H9 (cell line): ENCODE results near the gene COQ7. TPM values are rescaled to one million over a fixed set of nuclear protein-coding genes. Genes with fewer than 3 reads are reported as not detected.

Experiments used
- DNase-seq: peaks from one replicate; pipeline ENCODE4 v3.0.0-alpha.2; 2017
- H2AFZ ChIP-seq: one replicate; pipeline ENCODE4 v1.6.1; 2013; ENCODE audit warnings: mild to moderate bottlenecking, low read length, control low read depth, moderate library complexity
- H2AK5ac ChIP-seq: 2 replicates; pipeline ENCODE4 v1.6.1; 2013; ENCODE audit warnings: low read length, control low read depth, mixed read lengths; ENCODE audit not compliant: insufficient read length
- H2BK120ac ChIP-seq: one replicate; pipeline ENCODE4 v1.6.1; 2013; ENCODE audit warnings: low read depth, mild to moderate bottlenecking, low read length, control low read depth, inconsistent platforms; ENCODE audit not compliant: poor library complexity, severe bottlenecking
- H2BK12ac ChIP-seq: 2 replicates; pipeline ENCODE4 v1.6.1; 2013; ENCODE audit warnings: low read length, control low read depth, mixed read lengths, low read depth; ENCODE audit not compliant: insufficient read length
- H2BK15ac ChIP-seq: 2 replicates; pipeline ENCODE4 v1.6.1; 2013; ENCODE audit warnings: low read depth, low read length, control low read depth
- H2BK20ac ChIP-seq: one replicate; pipeline ENCODE4 v1.6.1; 2013; ENCODE audit warnings: low read depth, mild to moderate bottlenecking, low read length, control low read depth, inconsistent platforms; ENCODE audit not compliant: poor library complexity, severe bottlenecking
- H2BK5ac ChIP-seq: 2 replicates; pipeline ENCODE4 v1.6.1; 2013; ENCODE audit warnings: low read length, control low read depth, mixed read lengths; ENCODE audit not compliant: insufficient read length
- H3K14ac ChIP-seq: 2 replicates; pipeline ENCODE4 v1.6.1; 2013; ENCODE audit warnings: low read length, control low read depth; ENCODE audit not compliant: insufficient read depth
- H3K18ac ChIP-seq: 2 replicates; pipeline ENCODE4 v1.6.1; 2013; ENCODE audit warnings: low read depth, mild to moderate bottlenecking, mixed read lengths, low read length, control low read depth; ENCODE audit not compliant: insufficient read length
- H3K23ac ChIP-seq: 2 replicates; pipeline ENCODE4 v1.6.1; 2013; ENCODE audit warnings: low read length, control low read depth, mixed read lengths, low read depth; ENCODE audit not compliant: insufficient read length
- H3K23me2 ChIP-seq: 2 replicates; pipeline ENCODE4 v1.6.1; 2013; ENCODE audit warnings: low read depth, mild to moderate bottlenecking, mixed read lengths, low read length, control low read depth; ENCODE audit not compliant: insufficient read length, poor library complexity, severe bottlenecking
- H3K27ac ChIP-seq: 2 replicates; pipeline ENCODE4 v1.5.1; 2013; ENCODE audit warnings: low read length, control low read depth, mixed read lengths, low read depth; ENCODE audit not compliant: insufficient read length
- H3K27me3 ChIP-seq: 2 replicates; pipeline ENCODE4 v1.6.1; 2013; ENCODE audit warnings: low read length, control low read depth, inconsistent platforms; ENCODE audit not compliant: insufficient read depth
- H3K4ac ChIP-seq: 2 replicates; pipeline ENCODE4 v1.6.1; 2013; ENCODE audit warnings: low read depth, mild to moderate bottlenecking, control low read depth, inconsistent platforms, low read length, moderate library complexity
- H3K4me1 ChIP-seq: 2 replicates; pipeline ENCODE4 v1.6.1; 2013; ENCODE audit warnings: low read length, control low read depth, inconsistent platforms; ENCODE audit not compliant: insufficient read depth
- H3K4me2 ChIP-seq: 2 replicates; pipeline ENCODE4 v1.6.1; 2013; ENCODE audit warnings: low read length, control low read depth, mixed read lengths; ENCODE audit not compliant: insufficient read length, insufficient read depth
- H3K56ac ChIP-seq: 2 replicates; pipeline ENCODE4 v1.6.1; 2013; ENCODE audit warnings: low read depth, mild to moderate bottlenecking, mixed read lengths, low read length, control low read depth; ENCODE audit not compliant: insufficient read length
- H3K79me1 ChIP-seq: 2 replicates; pipeline ENCODE4 v1.6.1; 2013; ENCODE audit warnings: low read depth, mild to moderate bottlenecking, moderate library complexity, low read length, control low read depth, inconsistent platforms; ENCODE audit not compliant: insufficient read depth, poor library complexity, severe bottlenecking
- H3K79me2 ChIP-seq: 2 replicates; pipeline ENCODE4 v1.6.1; 2013; ENCODE audit warnings: low read length, control low read depth, inconsistent platforms; ENCODE audit not compliant: insufficient read depth
- H3K9ac ChIP-seq: 2 replicates; pipeline ENCODE4 v1.6.1; 2013; ENCODE audit warnings: low read length, control low read depth, mixed read lengths; ENCODE audit not compliant: insufficient read length; ENCODE audit errors: extremely low read depth
- H3K9me3 ChIP-seq: one replicate; pipeline ENCODE4 v1.6.1; 2013; ENCODE audit warnings: low read depth, low read length, inconsistent platforms; ENCODE audit not compliant: control insufficient read depth
- H3T11ph ChIP-seq: one replicate; pipeline ENCODE4 v1.6.1; 2013; ENCODE audit warnings: mild to moderate bottlenecking, low read length, control low read depth, inconsistent platforms
- H4K20me1 ChIP-seq: one replicate; pipeline ENCODE4 v1.6.1; 2013; ENCODE audit not compliant: control insufficient read depth, insufficient read length, insufficient read depth
- H4K5ac ChIP-seq: 2 replicates; pipeline ENCODE4 v1.6.1; 2013; ENCODE audit warnings: low read depth, mild to moderate bottlenecking, mixed read lengths, low read length, control low read depth; ENCODE audit not compliant: insufficient read length
- H4K8ac ChIP-seq: replicated peaks from 2 replicates; pipeline ENCODE4 v1.6.1; 2013; ENCODE audit warnings: low read length, control low read depth, mixed read lengths, low read depth; ENCODE audit not compliant: insufficient read length
- H4K91ac ChIP-seq: 2 replicates; pipeline ENCODE4 v1.6.1; 2013; ENCODE audit warnings: low read depth, mild to moderate bottlenecking, moderate library complexity, mixed read lengths, low read length, control low read depth; ENCODE audit not compliant: insufficient read length
- H3K27ac Mint-ChIP-seq, 3 experiments: 2 replicates in 2 of 3; 3 replicates in 1 of 3; pipeline ENCODE4 v1.8.0; 2020 to 2021; ENCODE audit warnings: mixed read lengths in 3 of 3, mild to moderate bottlenecking in 1 of 3, moderate library complexity in 1 of 3
- H3K27me3 Mint-ChIP-seq: 2 replicates; pipeline ENCODE4 v1.8.0; 2021; ENCODE audit warnings: low read depth, mild to moderate bottlenecking, moderate library complexity, mixed read lengths
- H3K36me3 Mint-ChIP-seq, 3 experiments: 2 replicates in 2 of 3; 3 replicates in 1 of 3; pipeline ENCODE4 v1.8.0; 2020 to 2021; ENCODE audit warnings: low read depth in 3 of 3, mixed read lengths in 3 of 3; ENCODE audit not compliant: insufficient read depth in 1 of 3
- H3K4me1 Mint-ChIP-seq, 2 experiments: 2 replicates each; pipeline ENCODE4 v1.8.0; 2020; ENCODE audit warnings: mixed read lengths in 2 of 2
- H3K4me3 Mint-ChIP-seq, 2 experiments: 2 replicates in 1 of 2; 3 replicates in 1 of 2; pipeline ENCODE4 v1.8.0; 2020 to 2021; ENCODE audit warnings: mild to moderate bottlenecking in 2 of 2, mixed read lengths in 2 of 2, moderate library complexity in 1 of 2
- H3K9me3 Mint-ChIP-seq, 2 experiments: 2 replicates in 1 of 2; 3 replicates in 1 of 2; pipeline ENCODE4 v1.8.0; 2020; ENCODE audit warnings: mild to moderate bottlenecking in 2 of 2, mixed read lengths in 2 of 2, moderate library complexity in 1 of 2
- CTCF ChIP-seq: fragments of 200-600 bp; sonication (generic); conservative IDR thresholded peaks from 3 replicates; pipeline ENCODE4 v1.8.0; 2021; ENCODE audit warnings: antibody characterized with exemption, mild to moderate bottlenecking
- WGBS: extraction: QIAGEN DNeasy Blood & Tissue Kit; methylation state at CpG from one replicate; pipeline ENCODE4 v1.1.7; 2013; ENCODE audit warnings: missing lambda C conversion rate, low lambda C conversion rate, mixed read lengths; ENCODE audit not compliant: insufficient read length; ENCODE audit errors: extremely low coverage; 5-methylcytosine and 5-hydroxymethylcytosine counted together
- total RNA-seq: library from RNA; stranded (reverse); gene quantifications from 2 replicates; pipeline ENCODE4 v1.2.1, GENCODE V29; 2021

Gene COQ7
- total RNA-seq, 1 experiment from 2014 or later, result 29.6 TPM

GRCh38 chr16:19086322-19087199, 19.1 kb downstream of the COQ7 start:
- Histone ChIP-seq H4K5ac (no peak overlapping the region), H3K56ac (no peak overlapping the region), H3K27me3 (no peaks in the 10 kb centered on the region; the same call in 1 of the 2 replicates), H3K23me2 (no peaks in the 10 kb centered on the region), H4K91ac (no peak overlapping the region), H3K4ac (no peak overlapping the region), H3K27ac (no peak overlapping the region), H3K23ac (no peak overlapping the region), H2AFZ (peak overlapping the region; percentile 45), H2BK15ac (no peak overlapping the region), H3K14ac (no peak overlapping the region), H3K9ac (no peak overlapping the region), H3K9me3 (no peaks in the 10 kb centered on the region), H2BK12ac (no peak overlapping the region), H4K8ac (no peak overlapping the region), H4K20me1 (no peaks in the 10 kb centered on the region), H2BK120ac (no peak overlapping the region), H3K4me2 (peak overlapping the region; percentile 39), H2AK5ac (no peak overlapping the region), H3K4me1 (no peaks in the 10 kb centered on the region), H2BK5ac (no peak overlapping the region), H3K18ac (no peak overlapping the region), H3K79me2 (no peaks in the 10 kb centered on the region), H3K79me1 (no peaks in the 10 kb centered on the region), H3T11ph (no peak overlapping the region), H2BK20ac (no peak overlapping the region)
- no CpG with 5 or more reads among the region's 52 CpGs for WGBS
- H3K4me1 Mint-ChIP-seq, result peaks cover 7 to 8% of the 10 kb centered on the region in 2 experiments; a peak in 3 of 4 replicates
- peak; percentile 100 for TF ChIP-seq CTCF
- H3K9me3 Mint-ChIP-seq, result peaks cover 0 to 4% of the 10 kb centered on the region in 2 experiments; a peak in 1 of 5 replicates
- peaks cover 27% of the 10 kb centered on the region for H3K27me3 Mint-ChIP-seq
- DNase-seq, result peak; percentile 87
- H3K4me3 Mint-ChIP-seq, result peak overlapping the region; percentile 54 to 67
- no peak overlapping the region; a peak in 1 of 7 replicates for H3K27ac Mint-ChIP-seq
- peaks cover 5 to 7% (median 7%) of the 10 kb centered on the region in 3 experiments for H3K36me3 Mint-ChIP-seq
